GF-D8 (cell line): ENCODE measurements around the gene SGTA.

Experiments
- DNase-seq: peaks from one replicate; lab custom pipeline; 2025; lab: John Stamatoyannopoulos, UW

The SGTA gene

DNA sequence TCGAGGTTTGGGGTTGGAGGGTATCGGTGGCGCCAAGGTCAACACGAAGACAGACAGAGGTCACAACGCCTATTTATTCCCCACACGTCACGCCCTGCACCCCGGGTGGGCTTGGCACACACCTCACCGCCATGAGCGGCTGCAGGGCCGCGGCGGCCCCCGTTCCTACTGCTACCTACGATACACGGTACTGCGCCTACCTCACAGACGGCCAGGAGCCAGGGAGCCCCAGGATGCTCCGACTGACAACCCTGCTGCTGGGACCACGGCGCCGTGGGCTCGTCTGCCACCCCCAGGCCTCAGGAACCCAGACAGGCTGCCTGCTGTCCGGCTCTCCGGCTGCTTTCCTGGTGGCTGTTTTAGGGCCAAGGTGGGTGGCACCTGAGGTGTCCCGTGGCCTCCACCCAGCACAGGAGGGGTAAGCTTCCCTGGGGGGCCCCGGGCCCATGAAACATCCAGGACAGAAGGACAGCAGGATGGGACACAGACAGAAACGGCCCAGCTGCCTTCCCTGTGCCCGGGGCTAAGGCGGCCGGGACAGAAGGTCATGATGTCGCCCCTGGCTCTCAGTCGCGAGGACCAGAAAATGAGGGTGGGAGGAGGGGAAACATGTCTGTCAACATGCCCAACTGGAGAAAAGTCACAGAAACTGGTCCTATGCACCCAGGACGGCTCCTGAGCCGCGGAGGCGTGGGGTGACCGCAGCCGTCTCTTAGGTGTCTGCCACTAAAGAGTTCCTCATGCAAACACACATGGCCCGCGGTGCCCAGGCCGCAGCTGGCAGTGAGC lies 28.2 kb downstream of the SGTA start:
- no peak for DNase-seq

DNA sequence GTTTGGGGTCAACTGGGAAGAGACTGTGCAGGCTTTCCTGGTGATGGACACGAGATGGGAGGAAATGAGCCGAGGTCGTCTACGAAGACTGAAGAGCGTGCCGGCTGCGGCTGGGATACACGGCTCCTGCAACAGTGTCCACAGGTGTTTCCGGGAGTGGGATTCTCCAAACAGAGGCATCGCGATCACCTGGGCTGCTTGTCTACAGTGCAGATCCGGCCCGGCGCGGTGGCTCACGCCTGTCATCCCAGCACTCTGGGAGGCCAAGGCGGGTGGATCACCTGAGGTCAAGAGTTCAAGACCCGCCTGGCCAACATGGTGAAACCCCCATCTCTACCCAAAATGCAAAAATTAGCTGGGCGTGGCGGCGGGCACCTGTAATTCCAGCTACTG lies 31.6 kb downstream of the SGTA start:
- no peak for DNase-seq

DNA sequence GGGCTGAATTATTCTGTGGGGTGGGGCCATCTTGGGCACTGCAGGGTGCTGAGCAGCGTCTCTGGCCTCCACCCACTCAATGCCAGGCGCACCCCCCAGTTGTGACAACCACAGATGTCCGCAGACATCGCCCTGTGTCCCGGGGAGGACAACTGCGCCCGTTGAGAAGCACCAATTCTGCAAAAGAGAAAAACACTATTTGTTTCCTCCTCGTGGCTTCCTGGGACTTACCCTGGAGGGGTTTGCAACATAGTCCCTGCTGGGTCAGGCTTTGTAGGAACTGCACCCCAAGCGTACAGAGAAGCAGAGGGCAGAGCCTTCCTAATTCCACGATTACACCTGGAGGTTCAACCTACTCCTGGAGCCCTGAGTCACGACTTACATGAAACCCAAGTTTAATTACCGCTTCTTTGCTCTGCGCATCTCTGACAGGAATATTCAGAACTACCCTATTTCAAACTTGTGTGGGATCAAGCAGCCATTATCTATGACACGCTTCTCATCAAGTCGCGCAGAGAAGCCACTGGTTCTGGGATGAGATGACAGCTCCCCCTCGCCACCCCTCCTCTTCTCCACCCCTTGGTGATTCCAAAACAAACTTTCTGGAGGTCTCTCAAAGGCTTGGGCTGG lies 32.1 kb downstream of the SGTA start:
- peak; percentile 25 for DNase-seq

DNA sequence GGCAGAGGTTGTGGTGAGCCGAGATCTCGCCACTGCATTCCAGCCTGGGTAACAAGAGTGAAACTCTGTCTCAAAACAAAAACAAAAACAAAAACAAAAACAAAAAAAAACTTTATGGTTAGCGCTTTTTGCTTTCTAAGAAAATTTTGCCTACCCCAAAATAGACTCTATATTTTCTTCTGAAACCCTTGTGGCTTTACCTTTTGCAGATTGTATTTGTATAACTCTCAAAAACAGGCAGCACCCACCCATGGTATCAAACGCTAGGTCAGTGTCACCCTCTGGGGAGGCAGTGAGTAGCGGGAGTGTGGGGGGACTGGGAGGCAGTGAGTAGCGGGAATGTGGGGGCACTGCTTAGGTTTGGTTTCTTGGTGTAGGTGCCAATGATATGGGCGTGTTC lies 35.7 kb downstream of the SGTA start:
- DNase-seq: no peak

DNA sequence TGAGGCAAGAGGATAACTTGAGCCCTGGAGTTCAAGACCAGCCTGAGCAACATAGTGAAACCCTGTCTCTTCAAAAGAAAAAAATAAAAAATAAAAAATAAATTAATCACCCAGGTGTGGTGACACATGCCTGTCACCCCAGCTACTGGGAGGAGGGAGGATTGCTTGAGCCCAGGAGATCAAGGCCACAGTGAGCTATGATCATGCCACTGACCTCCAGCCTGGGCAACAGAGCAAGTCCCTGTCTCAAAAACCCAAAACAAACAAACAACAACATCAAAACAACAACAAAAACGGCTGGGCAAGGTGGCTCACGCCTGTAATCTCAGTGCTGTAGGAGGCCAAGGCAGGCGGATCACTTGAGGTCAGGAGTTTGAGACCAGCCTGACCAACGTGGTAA lies 39.0 kb downstream of the SGTA start:
- DNase-seq: no peak

DNA sequence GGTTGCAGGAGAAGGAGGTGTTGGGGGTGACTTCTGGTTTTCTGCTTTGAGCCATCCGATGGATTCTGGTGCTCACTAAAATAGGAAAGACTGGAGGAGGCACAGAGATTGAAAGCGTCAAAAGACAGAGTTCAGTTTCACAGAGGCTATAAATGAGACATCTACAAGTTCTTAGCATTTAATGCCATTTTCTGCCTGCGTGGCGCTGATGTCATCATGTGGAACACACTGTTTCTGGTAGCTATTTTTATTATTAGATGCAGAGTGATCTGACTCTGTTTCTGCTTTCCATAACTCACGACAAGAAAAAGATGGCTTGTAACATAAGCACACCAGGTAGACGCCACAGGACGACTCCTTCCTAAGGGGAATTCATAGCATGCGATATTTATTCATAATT lies 40.0 kb downstream of the SGTA start:
- DNase-seq: no peak

DNA sequence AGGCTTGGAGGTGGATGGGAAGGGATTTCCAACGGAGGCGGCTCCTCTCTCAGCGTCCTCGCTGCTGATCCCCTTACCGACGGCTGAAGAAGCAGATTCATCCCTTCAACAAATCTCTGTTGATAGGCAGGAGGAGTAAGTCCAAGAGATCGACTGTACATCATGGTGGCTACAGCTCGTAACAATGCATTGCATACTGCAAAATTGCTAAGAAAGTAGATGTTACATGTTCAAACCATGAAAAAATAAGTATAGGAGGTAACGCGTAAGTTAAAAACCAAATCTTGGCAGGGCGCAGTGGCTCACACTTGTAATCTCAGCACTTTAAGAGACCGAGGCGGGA lies 42.8 kb downstream of the SGTA start:
- no peak for DNase-seq

DNA sequence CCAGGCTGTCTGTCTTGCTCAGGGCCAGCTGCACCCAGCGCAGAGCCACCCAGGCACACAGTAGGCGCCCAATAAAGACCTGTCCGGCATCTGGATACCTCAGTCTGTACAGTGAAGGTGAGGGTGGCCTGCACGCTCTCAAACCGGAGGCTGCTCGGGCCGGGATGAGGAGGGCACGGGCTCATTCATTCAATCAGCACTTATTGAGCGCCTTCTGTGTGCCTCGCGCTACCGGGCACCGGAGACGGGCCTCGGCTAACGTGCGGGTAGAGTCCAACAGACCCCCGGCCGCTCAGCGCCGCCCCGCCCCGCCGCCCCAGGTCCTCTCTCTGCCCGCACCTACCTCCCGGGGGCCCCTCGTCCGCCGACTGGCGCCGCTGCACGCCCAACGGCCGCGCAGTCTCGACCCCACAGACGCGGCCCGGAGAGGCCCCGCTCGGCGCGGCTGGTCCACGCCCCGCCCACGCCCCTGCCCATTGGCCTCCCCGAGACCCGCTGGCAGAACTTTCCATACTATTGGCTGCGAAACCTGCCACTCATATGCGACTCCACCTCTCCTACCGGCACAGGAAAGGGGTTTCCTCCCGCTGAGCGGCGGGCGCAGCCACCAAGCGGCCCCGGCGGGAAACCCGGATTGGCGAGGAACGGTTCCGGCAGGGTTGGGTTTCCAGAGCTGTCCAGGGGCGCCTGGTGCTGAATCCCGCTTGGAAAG lies 43.3 kb downstream of the SGTA start, which contains the start of gene SLC39A3:
Gene SLC39A3, minus strand, starts transcription at position 416 of the 712 bp plus-strand sequence. CDS start 2,760 bp downstream, outside the sequence.
- peak; percentile 86 for DNase-seq

DNA sequence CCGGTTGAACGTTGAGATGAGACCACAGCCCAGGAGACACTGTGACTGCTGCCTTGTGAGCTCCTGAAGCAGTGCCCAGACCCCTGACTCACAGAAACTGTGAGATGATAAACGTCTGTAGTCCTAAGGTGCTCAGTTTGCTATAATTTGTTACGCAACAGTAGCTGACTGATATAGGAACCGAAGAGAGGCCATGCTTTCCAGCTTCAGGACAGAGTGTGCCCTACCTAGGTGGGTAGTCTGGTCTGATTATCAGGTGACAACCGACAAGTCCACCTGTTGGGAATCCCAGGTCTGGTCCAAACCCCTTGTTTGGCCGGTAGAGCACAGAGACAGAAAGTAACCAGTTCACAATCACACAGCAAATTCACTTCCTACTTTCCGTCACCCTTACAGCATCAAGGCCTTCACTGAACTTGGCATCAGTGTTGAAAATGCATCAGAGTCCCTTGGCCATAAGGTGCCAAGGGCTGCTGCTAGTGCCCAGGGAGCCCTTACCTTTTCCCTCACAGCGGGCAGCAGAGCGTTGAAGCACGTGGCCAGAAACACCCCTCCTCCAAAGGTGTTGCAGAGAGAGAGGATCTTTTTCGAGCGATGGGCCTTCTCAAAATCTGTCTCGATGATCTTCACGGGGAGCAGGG lies 46.4 kb downstream of the SGTA start:
- DNase-seq: no peak

DNA sequence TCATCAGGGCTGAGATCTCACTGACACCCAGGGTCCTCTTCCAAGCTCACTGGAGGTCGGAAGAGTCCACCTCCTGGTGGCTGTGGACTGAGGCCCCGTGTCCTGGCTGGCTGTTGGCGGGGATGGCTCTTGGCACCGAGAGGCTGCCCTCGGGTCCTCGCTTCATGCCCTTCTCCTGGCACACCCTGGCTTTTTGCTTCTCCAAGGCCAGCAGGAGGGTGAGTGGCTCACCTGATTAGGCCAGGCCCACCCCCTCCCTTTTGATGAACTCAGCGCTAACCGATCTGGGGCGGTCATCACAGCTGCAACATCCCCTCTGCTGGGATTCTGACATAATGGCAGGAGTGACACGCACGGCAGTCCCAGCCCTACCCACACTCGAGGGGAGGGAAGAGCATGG lies 47.7 kb downstream of the SGTA start:
- no peak for DNase-seq

DNA sequence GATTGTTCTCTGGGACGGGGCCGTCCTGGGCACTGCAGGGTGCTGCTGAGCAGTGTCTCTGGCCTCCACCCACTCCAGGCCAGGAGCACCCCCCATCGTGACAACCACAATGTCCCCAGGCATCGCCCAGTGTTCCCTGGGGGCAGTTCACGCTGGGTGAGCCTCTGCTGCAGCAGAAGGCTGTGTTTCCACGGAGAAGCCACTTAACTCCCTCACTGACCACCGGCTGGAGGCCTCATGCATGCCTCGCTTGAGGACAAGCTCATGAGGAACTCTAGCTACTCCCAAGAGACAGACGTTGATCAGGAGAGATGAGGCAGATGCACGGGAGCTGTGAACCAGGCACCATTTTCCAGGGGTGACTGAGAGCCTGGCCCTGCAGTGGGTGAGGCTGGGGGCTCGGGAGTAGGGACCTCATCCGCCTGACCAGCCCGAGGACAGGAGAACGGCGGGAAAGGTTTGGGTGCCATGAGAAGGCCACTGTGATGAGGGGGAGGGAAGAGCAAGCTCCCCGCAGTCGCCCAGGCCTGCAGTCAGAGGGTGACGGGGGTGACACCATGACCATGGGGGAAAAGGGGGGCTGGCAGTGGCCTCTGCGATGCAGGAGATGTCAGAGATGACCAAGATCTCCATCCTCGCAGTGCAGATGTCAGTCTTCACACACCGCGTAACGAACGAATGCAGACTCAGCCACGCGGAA lies 48.3 kb downstream of the SGTA start:
- no peak for DNase-seq

DNA sequence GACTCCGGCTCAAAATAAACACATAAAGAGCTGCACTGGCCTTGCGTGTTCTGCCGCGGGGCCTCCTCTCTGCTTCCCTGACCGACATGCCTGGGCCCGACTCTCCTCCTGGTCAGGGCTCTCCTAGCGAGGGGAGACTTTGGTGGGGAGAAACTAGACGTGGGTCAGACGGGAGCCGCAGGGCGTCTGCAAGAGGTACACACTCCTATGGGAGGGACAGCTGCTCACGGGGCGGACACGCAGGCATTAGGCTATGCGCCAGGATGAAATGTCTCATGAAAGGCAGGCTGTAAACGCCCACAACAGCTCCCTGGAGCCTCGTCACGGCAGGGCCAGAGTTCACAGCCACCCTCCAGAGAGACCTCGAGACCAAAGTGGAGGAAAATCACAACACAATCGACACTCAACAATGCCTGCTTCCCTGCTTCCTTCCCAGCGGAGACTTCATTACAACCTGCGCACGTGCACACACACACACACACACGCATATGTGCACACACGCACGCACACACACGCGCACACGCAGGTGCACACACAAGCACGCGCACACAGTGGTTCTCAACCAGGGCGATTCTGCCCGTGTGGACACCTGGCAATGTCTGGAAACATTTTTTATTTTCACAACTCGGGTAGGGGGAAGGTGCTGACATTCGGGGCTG lies 49.0 kb downstream of the SGTA start:
- DNase-seq: no peak

DNA sequence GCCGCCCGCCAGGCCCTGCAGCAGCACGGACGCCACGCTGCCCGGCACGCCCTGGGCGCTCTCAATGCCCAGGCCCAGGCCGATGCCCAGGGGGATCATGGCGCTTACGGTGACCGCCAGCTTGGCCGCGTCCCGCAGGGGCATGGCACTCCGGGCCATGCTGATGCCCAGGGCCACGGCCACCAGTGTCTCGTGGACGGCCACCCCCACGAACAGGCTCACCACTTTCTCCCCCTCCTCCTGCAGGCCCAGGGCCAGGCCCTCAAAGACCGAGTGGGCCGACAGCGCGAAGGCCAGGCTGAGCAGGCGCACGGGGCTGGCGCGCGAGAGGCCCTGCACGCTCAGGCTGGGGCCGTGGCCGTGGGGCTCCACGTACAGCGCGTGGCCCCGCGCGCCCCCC lies 50.2 kb downstream of the SGTA start:
- no peak for DNase-seq

DNA sequence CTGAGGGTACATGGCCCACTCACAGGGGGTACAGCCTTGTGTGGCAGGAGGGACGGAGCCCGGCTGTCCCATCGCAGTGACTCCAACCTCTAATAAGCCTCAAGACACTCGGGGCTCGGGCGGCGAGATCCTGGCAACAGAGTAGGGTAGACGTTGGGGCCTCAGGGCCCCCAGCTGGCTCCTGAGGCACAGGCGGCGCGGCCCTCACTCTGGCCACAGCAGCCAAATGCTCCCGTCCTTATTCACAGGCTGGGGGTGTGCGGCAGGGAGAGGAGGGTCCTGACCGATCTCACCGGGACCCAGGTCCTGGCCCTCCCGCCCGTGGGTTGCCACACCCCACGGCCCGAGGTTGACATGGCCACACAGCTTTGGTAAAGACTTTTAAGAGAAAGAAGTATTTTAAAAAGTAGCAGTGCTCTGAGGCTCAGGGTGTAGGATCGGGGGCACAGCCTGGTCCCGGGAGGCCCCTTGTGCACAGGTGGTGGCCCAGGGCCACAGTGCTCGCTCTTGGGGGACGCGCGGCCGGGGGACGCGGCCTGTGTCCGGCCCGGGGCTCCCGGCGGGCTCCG lies 50.8 kb downstream of the SGTA start:
- no peak for DNase-seq

DNA sequence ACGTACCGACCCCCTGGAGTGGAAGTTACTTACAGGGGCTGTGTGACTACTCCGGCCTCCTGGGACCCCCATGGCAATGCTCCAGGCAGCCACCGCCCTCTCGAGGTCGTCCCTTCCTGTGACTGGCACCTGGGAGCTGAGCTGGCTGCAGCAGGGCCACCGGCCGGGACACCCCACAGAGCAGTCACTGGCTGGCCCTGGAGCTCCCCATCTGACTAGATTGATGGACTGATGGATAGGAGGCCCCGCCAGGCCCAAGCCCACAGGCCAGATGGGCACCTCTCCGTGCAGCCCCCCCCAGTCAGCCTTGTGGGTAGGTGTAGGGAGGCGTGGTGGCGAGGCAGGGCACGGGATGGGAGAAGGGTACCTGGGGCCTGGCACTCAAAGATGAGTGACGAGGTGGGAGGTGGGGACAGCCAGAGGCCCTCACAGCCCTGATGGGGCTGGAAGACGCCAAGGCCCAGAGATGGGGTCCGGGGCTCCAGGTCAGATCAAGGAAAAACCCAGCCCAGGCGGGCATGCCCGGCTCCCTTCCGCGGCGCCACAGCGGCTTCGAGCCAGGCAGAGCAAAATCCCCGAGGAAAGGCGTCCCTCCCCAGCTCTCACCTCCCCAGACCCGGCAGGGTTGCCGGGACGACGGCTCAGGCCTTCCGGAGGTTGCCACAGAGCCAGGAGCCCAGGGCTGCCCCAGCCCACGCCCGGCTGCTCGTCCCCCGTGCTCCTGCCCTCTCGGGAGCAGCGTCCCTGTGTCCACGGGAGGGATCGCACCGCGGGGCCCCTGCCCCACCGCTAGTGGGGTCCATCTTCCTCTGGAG lies 51.7 kb downstream of the SGTA start:
- no peak for DNase-seq

DNA sequence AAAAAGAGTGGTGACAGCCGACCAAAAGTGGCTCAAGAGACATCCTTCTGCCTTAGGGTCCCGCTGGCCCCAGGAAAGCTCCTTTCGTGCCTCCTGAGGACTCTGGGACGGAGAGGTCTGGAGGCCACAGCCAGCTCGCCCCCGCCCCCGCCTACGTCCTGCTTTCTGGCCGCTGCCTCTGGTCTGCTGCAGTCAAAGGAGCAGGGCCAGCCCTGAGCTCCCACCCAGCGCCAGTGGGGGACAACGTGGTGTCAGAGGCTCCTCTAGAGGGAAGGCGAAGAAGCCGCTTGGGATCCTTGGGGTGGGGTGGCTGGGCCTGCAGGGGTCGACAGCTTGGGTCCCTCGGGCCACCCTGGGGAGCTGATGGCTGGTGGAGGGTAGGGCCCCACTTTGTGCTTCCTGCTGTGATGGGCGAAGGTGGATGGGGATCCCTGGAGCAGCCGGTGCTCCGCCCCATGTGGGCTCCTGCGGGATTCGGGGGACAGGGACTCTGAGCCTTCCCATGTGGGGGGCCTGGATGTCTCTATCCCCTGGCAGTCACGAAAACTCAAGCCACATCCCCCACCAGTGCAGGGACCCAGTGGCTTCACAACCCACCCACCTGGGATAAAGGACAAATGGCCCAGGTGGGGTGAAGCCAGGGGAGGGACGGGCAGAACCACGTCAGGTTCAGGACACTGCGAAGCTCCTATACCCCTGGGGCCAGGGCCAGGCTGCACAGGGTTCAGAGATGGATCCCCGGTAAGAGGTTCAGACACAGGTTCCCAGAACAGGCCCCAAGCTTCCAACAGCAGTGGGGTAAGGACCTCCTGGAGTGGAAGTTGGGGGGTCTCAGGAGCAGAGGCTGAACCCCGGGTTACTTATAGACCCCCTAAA lies 52.9 kb downstream of the SGTA start:
- DNase-seq: no peak

DNA sequence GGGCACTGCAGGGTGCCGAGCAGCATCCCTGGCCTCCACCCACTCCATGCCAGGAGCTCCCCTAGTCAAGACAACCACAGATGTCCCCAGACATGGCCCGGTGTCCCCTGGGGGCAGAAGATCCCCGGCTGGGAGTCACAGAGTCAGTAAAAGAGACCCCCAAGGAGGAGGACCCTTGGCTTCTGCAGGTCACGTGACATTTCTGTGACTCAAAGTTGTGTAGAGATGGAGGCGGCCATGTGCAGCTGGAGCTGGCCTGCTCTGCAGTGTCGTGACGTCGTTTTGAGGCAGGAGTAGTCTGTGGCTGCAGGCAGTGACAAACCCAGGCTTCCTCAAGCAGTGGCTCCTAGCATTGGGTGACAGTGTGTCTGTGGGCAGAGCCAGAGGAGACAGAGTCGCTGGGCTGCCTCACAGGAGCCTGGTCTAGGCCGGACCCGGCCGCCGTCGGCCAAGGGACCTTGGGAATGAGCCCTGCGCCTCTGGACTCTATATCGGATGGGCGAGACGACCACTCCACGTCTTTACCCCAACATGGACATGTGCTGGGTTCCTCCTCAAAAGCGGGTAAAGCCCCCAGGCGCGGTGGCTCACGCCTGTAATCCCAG lies 54.2 kb downstream of the SGTA start:
- DNase-seq: no peak

DNA sequence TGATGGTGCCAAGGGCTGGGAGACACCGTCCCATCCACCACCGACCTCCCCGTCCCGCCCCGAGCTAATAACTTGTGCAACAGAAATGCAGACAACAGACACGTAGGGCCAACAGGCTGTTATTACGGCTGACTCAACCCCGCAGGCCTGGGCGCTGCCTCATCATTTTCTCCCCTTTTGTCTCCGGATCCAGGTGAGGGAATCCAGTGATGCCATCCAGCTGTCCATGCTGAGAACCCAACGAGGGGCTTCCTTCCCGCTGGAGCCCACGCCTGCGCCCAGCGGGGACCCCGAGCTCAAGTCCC lies 55.5 kb downstream of the SGTA start:
- DNase-seq: no peak
